GM12872 (cell line): ENCODE results near the gene NKX1-1.

ENCODE experiments used
- CTCF ChIP-seq: IDR thresholded peaks from 3 replicates; pipeline ENCODE4 v1.5.1; 2011; ENCODE audit warnings: low read depth, mild to moderate bottlenecking, low read length, moderate library complexity; ENCODE audit not compliant: insufficient read depth

Gene NKX1-1

GRCh38 chr4:1385373-1386340 is 20.6 kb downstream of the NKX1-1 start:
- no peak for TF ChIP-seq CTCF

- no peak for TF ChIP-seq CTCF
Measured at GRCh38 chr4:1384675-1385372, 21.4 kb downstream of the NKX1-1 start.

GRCh38 chr4:1383728-1384591 is 22.3 kb downstream of the NKX1-1 start:
- no peak for TF ChIP-seq CTCF

GRCh38 chr4:1382776-1383727 is 23.2 kb downstream of the NKX1-1 start:
- no peak for TF ChIP-seq CTCF

GRCh38 chr4:1381944-1382541 is 24.2 kb downstream of the NKX1-1 start:
- TF ChIP-seq CTCF: no peak

GRCh38 chr4:1381181-1381621 is 25.0 kb downstream of the NKX1-1 start:
- TF ChIP-seq CTCF: no peak
